WTC11 (cell line): ENCODE measurements around the gene PACSIN1. TPM values are rescaled to one million over a fixed set of nuclear protein-coding genes. Genes with fewer than 3 reads are reported as not detected.
A peak's percentile ranks its signal among the peaks of the same experiment; 100 is the strongest.

Experiments
- ATAC-seq: fragments of 200-7000 bp; cut with Tn5 transposase; 2 replicates; pipeline ENCODE4 v1.10.0; 2021; ENCODE audit warnings: mild to moderate bottlenecking, moderate library complexity
- CTCF ChIA-PET: fragments of 300-600 bp; sonication (Branson Sonifier 250); formaldehyde crosslinking; loops from one replicate; lab custom pipeline; 2021; ENCODE audit warnings: antibody characterized with exemption; lab: Charles Lee
- POLR2A ChIA-PET: fragments of 350-600 bp; sonication (Branson Sonifier 250); formaldehyde crosslinking; loops from one replicate; lab custom pipeline; 2021; ENCODE audit warnings: antibody characterized with exemption; lab: Charles Lee
- DNase-seq: peaks from one replicate; pipeline ENCODE4 v3.0.0; 2021; ENCODE audit warnings: low spot score
- H3K27ac Mint-ChIP-seq: 2 replicates; pipeline ENCODE4 v1.8.0; 2021; ENCODE audit warnings: mixed read lengths
- H3K27me3 Mint-ChIP-seq: 2 replicates; pipeline ENCODE4 v1.8.0; 2021; ENCODE audit warnings: low read depth, mild to moderate bottlenecking, moderate library complexity, mixed read lengths
- H3K36me3 Mint-ChIP-seq: 2 replicates; pipeline ENCODE4 v1.8.0; 2021; ENCODE audit warnings: mixed read lengths
- H3K4me1 Mint-ChIP-seq: 2 replicates; pipeline ENCODE4 v1.8.0; 2022; ENCODE audit warnings: mixed read lengths
- H3K4me3 Mint-ChIP-seq: 2 replicates; pipeline ENCODE4 v1.8.0; 2021; ENCODE audit warnings: mild to moderate bottlenecking, moderate library complexity, mixed read lengths
- H3K9me3 Mint-ChIP-seq: 2 replicates; pipeline ENCODE4 v1.8.0; 2021; ENCODE audit warnings: mixed read lengths
- ELF4 ChIP-seq: sonication (generic); formaldehyde crosslinking; IDR thresholded peaks from 2 replicates; pipeline ENCODE4 v1.8.1; 2022; ENCODE audit warnings: low read depth, mild to moderate bottlenecking, moderate library complexity, missing genetic modification reagents
- FOXK1 ChIP-seq: sonication (generic); formaldehyde crosslinking; IDR thresholded peaks from 2 replicates; pipeline ENCODE4 v1.8.0; 2022; ENCODE audit warnings: mild to moderate bottlenecking, moderate library complexity, missing genetic modification reagents
- JUN ChIP-seq: sonication (generic); formaldehyde crosslinking; IDR thresholded peaks from 2 replicates; pipeline ENCODE4 v1.8.0; 2023; ENCODE audit warnings: mild to moderate bottlenecking, missing genetic modification reagents
- KAT7 ChIP-seq: sonication (generic); formaldehyde crosslinking; IDR thresholded peaks from 2 replicates; pipeline ENCODE4 v1.8.1; 2023; ENCODE audit warnings: missing genetic modification reagents, mild to moderate bottlenecking, borderline replicate concordance
- NR3C1 ChIP-seq: sonication (generic); formaldehyde crosslinking; conservative IDR thresholded peaks from 2 replicates; pipeline ENCODE4 v1.8.1; 2023; ENCODE audit warnings: low read depth, mild to moderate bottlenecking, missing genetic modification reagents
- SOX15 ChIP-seq: fragments of 250-450 bp; sonication (Bioruptor Pico); IDR thresholded peaks from 2 replicates; pipeline ENCODE4 v1.9.0; 2021; ENCODE audit warnings: mild to moderate bottlenecking
- TEAD1 ChIP-seq: sonication (generic); formaldehyde crosslinking; IDR thresholded peaks from 2 replicates; pipeline ENCODE4 v1.8.0; 2022; ENCODE audit warnings: mild to moderate bottlenecking, missing genetic modification reagents
- TEAD4 ChIP-seq: sonication (generic); formaldehyde crosslinking; IDR thresholded peaks from 2 replicates; pipeline ENCODE4 v1.8.0; 2022; ENCODE audit warnings: mild to moderate bottlenecking, missing genetic modification reagents
- ZNF138 ChIP-seq: sonication (generic); formaldehyde crosslinking; conservative IDR thresholded peaks from 2 replicates; pipeline ENCODE4 v1.8.1; 2022; ENCODE audit warnings: mild to moderate bottlenecking, moderate library complexity, missing genetic modification reagents
- ZNF317 ChIP-seq: sonication (generic); formaldehyde crosslinking; IDR thresholded peaks from 2 replicates; pipeline ENCODE4 v1.8.1; 2023; ENCODE audit warnings: low read depth, mild to moderate bottlenecking, moderate library complexity, missing genetic modification reagents, borderline replicate concordance
- total RNA-seq: library from RNA; stranded (reverse); gene quantifications from 3 replicates; pipeline ENCODE4 v1.2.3, GENCODE V29; 2021
- TF ChIP-seq, protein P1 (sequence below): sonication (generic); formaldehyde crosslinking; IDR thresholded peaks from 2 replicates; pipeline ENCODE4 v1.8.1; 2022; ENCODE audit warnings: mild to moderate bottlenecking, moderate library complexity, missing genetic modification reagents
- TF ChIP-seq, protein P2 (sequence below): sonication (generic); formaldehyde crosslinking; IDR thresholded peaks from 2 replicates; pipeline ENCODE4 v1.8.1; 2023; ENCODE audit warnings: mild to moderate bottlenecking, missing genetic modification reagents, moderate library complexity
- TF ChIP-seq, protein P3 (sequence below): sonication (generic); formaldehyde crosslinking; IDR thresholded peaks from 2 replicates; pipeline ENCODE4 v1.8.1; 2023; ENCODE audit warnings: mild to moderate bottlenecking, missing genetic modification reagents
- TF ChIP-seq, protein P4 (sequence below): sonication (generic); formaldehyde crosslinking; IDR thresholded peaks from 2 replicates; pipeline ENCODE4 v1.8.0; 2022; ENCODE audit warnings: mild to moderate bottlenecking, missing genetic modification reagents

Gene PACSIN1
- total RNA-seq, 1 experiment from 2014 or later, result 12.6 TPM

DNA sequence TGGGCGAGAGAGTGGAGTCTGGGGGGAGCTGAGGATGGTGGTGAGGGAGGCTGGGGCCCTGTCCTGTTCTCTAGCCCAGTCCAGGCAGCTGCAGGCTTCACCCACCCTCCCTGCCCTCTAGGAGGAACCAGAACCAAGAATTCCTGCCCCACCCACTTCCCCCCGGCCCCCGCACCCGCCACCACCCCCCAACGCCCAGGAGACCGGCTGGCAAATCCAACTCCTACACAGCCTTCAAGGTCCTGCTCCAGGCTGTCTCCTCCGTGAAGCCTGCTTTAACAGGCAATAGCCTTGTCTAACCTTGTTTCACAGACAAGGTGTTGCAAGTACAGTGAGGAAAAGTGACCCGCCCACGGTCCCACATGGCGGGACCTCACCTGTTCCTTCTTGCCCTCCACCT is 87.9 kb downstream of the PACSIN1 start:
- Mint-ChIP-seq H3K9me3 (no peaks in the 10 kb centered on the region), H3K4me3 (no peak overlapping the region), H3K27me3 (no peaks in the 10 kb centered on the region), H3K27ac (peak overlapping the region; percentile 72; the same call in 1 of the 2 replicates), H3K36me3 (no peaks in the 10 kb centered on the region), H3K4me1 (peaks cover 4% of the 10 kb centered on the region)
- no peak for ATAC-seq
- TF ChIP-seq, protein P1, sequence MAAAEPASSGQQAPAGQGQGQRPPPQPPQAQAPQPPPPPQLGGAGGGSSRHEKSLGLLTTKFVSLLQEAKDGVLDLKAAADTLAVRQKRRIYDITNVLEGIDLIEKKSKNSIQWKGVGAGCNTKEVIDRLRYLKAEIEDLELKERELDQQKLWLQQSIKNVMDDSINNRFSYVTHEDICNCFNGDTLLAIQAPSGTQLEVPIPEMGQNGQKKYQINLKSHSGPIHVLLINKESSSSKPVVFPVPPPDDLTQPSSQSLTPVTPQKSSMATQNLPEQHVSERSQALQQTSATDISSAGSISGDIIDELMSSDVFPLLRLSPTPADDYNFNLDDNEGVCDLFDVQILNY, result no peak
- TF ChIP-seq ZNF317 (CRISPR knock-in tag), result no peak
- no peak for TF ChIP-seq TEAD1 (CRISPR knock-in tag)
- no peak for TF ChIP-seq KAT7 (CRISPR knock-in tag)
- no peak for TF ChIP-seq TEAD4 (CRISPR knock-in tag)
- TF ChIP-seq, protein P2, sequence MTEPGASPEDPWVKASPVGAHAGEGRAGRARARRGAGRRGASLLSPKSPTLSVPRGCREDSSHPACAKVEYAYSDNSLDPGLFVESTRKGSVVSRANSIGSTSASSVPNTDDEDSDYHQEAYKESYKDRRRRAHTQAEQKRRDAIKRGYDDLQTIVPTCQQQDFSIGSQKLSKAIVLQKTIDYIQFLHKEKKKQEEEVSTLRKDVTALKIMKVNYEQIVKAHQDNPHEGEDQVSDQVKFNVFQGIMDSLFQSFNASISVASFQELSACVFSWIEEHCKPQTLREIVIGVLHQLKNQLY (CRISPR knock-in tag), result no peak
- no peak for TF ChIP-seq JUN
- TF ChIP-seq, protein P3, sequence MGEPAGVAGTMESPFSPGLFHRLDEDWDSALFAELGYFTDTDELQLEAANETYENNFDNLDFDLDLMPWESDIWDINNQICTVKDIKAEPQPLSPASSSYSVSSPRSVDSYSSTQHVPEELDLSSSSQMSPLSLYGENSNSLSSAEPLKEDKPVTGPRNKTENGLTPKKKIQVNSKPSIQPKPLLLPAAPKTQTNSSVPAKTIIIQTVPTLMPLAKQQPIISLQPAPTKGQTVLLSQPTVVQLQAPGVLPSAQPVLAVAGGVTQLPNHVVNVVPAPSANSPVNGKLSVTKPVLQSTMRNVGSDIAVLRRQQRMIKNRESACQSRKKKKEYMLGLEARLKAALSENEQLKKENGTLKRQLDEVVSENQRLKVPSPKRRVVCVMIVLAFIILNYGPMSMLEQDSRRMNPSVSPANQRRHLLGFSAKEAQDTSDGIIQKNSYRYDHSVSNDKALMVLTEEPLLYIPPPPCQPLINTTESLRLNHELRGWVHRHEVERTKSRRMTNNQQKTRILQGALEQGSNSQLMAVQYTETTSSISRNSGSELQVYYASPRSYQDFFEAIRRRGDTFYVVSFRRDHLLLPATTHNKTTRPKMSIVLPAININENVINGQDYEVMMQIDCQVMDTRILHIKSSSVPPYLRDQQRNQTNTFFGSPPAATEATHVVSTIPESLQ, result no peak
- no peak for TF ChIP-seq ELF4 (CRISPR knock-in tag)
- TF ChIP-seq ZNF138, result no peak
- TF ChIP-seq, all 79 proteins: peak for 0
- POLR2A ChIA-PET, result interaction anchor here (0.9 kb wide), 1 partner anchor 10 kb away, joined by 3 read pairs; no protein-coding TSS in a partner anchor
- CTCF ChIA-PET, result interaction anchor here (0.6 to 3.2 kb wide), 2 partner anchors 22 to 390 kb away, joined by 3 to 11 read pairs; no protein-coding TSS in a partner anchor
- no peak for DNase-seq

DNA sequence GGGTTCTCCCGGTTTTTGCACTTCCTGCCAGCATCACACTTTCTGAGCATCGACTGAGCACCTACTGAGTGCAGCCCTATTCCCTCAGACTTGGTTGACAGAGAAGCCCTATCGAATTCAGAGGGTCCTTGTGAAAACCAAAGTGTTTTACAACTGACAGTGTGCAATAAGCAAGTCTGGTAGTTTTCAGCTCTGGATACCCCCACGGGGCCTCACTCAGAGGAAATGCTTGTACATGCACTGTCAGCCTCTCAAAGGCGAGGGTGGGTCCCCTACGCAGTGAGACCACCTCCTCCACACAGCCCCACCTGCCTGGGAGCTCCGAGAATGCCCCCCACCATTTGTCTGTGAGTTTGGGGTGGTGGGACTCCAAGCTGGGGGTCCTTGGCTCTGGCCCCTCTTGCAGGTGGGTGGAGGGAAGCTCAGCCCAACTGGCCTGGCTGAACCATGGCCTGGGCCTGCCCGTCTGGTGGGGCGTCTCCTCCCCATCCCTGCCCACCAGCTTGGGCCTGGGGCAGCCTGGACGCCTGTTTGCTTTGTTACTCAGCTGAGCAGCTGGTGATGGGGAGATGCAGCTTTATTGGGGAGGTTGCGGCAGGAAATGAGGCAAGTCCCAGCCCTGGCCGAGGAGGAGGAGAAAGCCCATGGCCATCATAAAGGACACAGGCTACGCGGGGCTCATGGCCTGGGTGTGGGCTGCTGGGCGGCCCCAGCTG is 88.6 kb downstream of the PACSIN1 start:
- CTCF ChIA-PET, result interaction anchor here (0.6 to 3.2 kb wide), 4 partner anchors 15 to 94 kb away, joined by 3 to 11 read pairs (median 6); no protein-coding TSS in a partner anchor
- Mint-ChIP-seq H3K9me3 (no peaks in the 10 kb centered on the region), H3K36me3 (no peaks in the 10 kb centered on the region), H3K4me3 (no peak overlapping the region), H3K27me3 (no peaks in the 10 kb centered on the region), H3K27ac (0 out of 2 replicates have a peak overlapping the region, but pooled peaks have one; percentile 72), H3K4me1 (peaks cover 4% of the 10 kb centered on the region)
- TF ChIP-seq FOXK1 (CRISPR knock-in tag) (no peak), TEAD1 (CRISPR knock-in tag) (no peak)
- ATAC-seq (no peak), DNase-seq (no peak)
- POLR2A ChIA-PET, result interaction anchor here (0.9 kb wide), 1 partner anchor 9 kb away, joined by 3 read pairs; no protein-coding TSS in a partner anchor

DNA sequence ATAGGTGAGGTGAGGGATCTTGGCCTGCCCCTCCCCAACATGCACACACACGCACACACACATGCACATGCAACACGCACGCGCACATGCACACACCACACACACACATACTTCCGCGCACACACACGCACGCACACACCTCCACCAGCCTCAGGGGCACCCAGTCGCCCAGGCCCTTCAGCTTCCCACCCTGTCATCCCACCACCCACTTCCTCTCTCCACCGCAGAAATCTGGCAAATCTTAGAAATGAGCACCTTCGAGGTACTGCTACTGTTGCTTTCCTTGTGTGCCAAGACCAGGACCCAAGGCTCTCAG is 89.1 kb downstream of the PACSIN1 start:
- TF ChIP-seq, protein P4, sequence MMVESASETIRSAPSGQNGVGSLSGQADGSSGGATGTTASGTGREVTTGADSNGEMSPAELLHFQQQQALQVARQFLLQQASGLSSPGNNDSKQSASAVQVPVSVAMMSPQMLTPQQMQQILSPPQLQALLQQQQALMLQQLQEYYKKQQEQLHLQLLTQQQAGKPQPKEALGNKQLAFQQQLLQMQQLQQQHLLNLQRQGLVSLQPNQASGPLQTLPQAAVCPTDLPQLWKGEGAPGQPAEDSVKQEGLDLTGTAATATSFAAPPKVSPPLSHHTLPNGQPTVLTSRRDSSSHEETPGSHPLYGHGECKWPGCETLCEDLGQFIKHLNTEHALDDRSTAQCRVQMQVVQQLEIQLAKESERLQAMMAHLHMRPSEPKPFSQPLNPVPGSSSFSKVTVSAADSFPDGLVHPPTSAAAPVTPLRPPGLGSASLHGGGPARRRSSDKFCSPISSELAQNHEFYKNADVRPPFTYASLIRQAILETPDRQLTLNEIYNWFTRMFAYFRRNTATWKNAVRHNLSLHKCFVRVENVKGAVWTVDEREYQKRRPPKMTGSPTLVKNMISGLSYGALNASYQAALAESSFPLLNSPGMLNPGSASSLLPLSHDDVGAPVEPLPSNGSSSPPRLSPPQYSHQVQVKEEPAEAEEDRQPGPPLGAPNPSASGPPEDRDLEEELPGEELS (CRISPR knock-in tag), result no peak
- TF ChIP-seq SOX15 (CRISPR knock-in tag), result no peak
- no peak for TF ChIP-seq NR3C1
- peaks cover 8% of the 10 kb centered on the region for H3K4me1 Mint-ChIP-seq
- DNase-seq (no peak), ATAC-seq (no peak)
- H3K27ac Mint-ChIP-seq, result no peak overlapping the region
- no peak overlapping the region for H3K4me3 Mint-ChIP-seq
- H3K9me3 Mint-ChIP-seq, result no peaks in the 10 kb centered on the region
- POLR2A ChIA-PET, result no interaction called here
- H3K27me3 Mint-ChIP-seq, result no peaks in the 10 kb centered on the region; the same call in 1 of the 2 replicates
- CTCF ChIA-PET, result interaction anchor here (0.6 to 3.2 kb wide), 5 partner anchors 11 to 95 kb away, joined by 3 to 11 read pairs (median 4); no protein-coding TSS in a partner anchor
- H3K36me3 Mint-ChIP-seq, result no peaks in the 10 kb centered on the region
